ENCODE measurements around the gene PIEZO2. TPM values are rescaled to one million over a fixed set of nuclear protein-coding genes. Genes with fewer than 3 reads are reported as not detected.

The PIEZO2 gene
- total RNA-seq, 1 experiment from 2014 or later, result 5.5 TPM

GRCh38 chr18:10851824-10852319, 297.5 kb downstream of the PIEZO2 start:
- CTCF ChIA-PET, result interaction anchor here (1.0 to 1.3 kb wide), 3 partner anchors 188 to 302 kb away, joined by 4 to 9 read pairs (median 4); no protein-coding TSS in a partner anchor

DNA sequence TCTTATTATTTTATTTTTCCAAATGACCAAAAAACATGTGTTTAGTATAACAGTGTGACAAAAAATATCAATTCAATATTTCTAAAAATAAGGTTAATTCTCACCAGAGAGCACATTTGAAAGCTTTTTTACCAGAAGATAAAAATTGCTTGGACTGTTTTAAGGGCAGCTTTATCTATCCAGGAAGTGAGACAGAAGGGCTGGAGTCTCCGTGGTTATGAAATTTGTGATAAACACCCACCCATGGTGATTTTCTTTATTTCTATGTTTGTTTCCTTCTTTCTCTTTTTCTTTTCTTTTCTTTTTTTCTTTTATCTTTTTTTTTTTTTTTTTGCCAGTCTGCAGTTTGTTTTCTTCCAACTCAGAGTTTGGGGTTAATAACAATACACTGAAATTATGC, 298.5 kb downstream of the PIEZO2 start:
- intact Hi-C loops (cut with micrococcal nuclease; ENCODE audit: unreplicated experiment), result loop anchor here (2.0 to 10.0 kb wide), 3 partner anchors 190 to 879 kb away; no protein-coding TSS in a partner anchor
- no TSS peak for BruUV-seq (replicated peaks)
- Histone ChIP-seq H3K27ac (ENCODE audit: low read depth, low read length, poor library complexity, severe bottlenecking) (no peak overlapping the region), H3K27me3 (replicated peaks; ENCODE audit: insufficient read depth, low read depth, low read length, poor library complexity) (peaks cover 17% of the 10 kb centered on the region), H3K4me3 (ENCODE audit: low read depth, low read length, poor library complexity, severe bottlenecking) (no peak overlapping the region), H3K4me1 (ENCODE audit: insufficient read depth, low read length, poor library complexity, severe bottlenecking) (no peaks in the 10 kb centered on the region), H3K9me3 (ENCODE audit: low read depth, low read length, poor library complexity, severe bottlenecking) (no peaks in the 10 kb centered on the region), H3K36me3 (ENCODE audit: insufficient read depth, low read length, poor library complexity, severe bottlenecking) (no peaks in the 10 kb centered on the region)
- CTCF ChIA-PET, result interaction anchor here (0.6 to 1.0 kb wide), 2 partner anchors 15 to 189 kb away, joined by 4 to 5 read pairs; no protein-coding TSS in a partner anchor
- no peak for TF ChIP-seq CTCF (conservative IDR thresholded peaks at IDR 0.05; ENCODE audit: low read depth, low read length)
- TF ChIP-seq EZH2 (IDR thresholded peaks at IDR 0.05; ENCODE audit: borderline replicate concordance, low read depth, low read length, poor library complexity, severe bottlenecking), result no peak
- no peak for DNase-seq (ENCODE audit: low spot score)
- POLR2A ChIA-PET (ENCODE audit: low non-redundant PET), result no interaction called here

More at GRCh38 chr18:10851824-10852319, 297.5 kb downstream of the PIEZO2 start:
- no peaks in the 10 kb centered on the region for H3K36me3 ChIP-seq (ENCODE audit: insufficient read depth, low read length, poor library complexity, severe bottlenecking)
- TF ChIP-seq CTCF (conservative IDR thresholded peaks at IDR 0.05; ENCODE audit: low read depth, low read length) (peak; percentile 81), EZH2 (IDR thresholded peaks at IDR 0.05; ENCODE audit: borderline replicate concordance, low read depth, low read length, poor library complexity, severe bottlenecking) (no peak)
- intact Hi-C loops (cut with micrococcal nuclease; ENCODE audit: unreplicated experiment), result loop anchor here (1.0 to 10.0 kb wide), 4 partner anchors 189 to 880 kb away; no protein-coding TSS in a partner anchor
- no peaks in the 10 kb centered on the region for H3K4me1 ChIP-seq (ENCODE audit: insufficient read depth, low read length, poor library complexity, severe bottlenecking)
- no TSS peak for BruUV-seq (replicated peaks)
- peak; percentile 77 for DNase-seq (ENCODE audit: low spot score)
- no peak overlapping the region for H3K4me3 ChIP-seq (ENCODE audit: low read depth, low read length, poor library complexity, severe bottlenecking)
- H3K27ac ChIP-seq (ENCODE audit: low read depth, low read length, poor library complexity, severe bottlenecking), result no peak overlapping the region
- POLR2A ChIA-PET (ENCODE audit: low non-redundant PET), result no interaction called here
- H3K27me3 ChIP-seq (replicated peaks; ENCODE audit: insufficient read depth, low read depth, low read length, poor library complexity), result peaks cover 27% of the 10 kb centered on the region
- H3K9me3 ChIP-seq (ENCODE audit: low read depth, low read length, poor library complexity, severe bottlenecking), result no peaks in the 10 kb centered on the region

DNA sequence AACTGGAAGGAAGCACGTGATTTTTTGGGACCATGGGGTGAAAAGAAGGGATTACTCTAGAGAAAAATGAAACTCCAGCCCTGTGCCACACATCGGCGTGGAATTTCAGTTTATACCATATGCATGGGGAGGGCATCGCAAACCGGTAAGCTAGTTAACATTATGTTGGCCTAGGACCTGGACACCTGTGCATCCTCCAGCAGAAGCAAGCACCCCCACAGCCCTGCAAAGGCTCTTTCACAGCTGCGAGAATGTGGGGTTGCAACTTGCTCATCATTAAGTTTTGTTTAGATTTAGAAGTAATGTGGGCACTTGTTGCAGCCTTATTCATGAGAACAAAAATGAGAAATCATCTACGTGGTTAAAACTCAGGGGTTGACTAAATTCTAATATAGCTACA, 299.2 kb downstream of the PIEZO2 start:
- no peaks in the 10 kb centered on the region for H3K36me3 ChIP-seq (ENCODE audit: insufficient read depth, low read length, poor library complexity, severe bottlenecking)
- no TSS peak for BruUV-seq (replicated peaks)
- intact Hi-C loops (cut with micrococcal nuclease; ENCODE audit: unreplicated experiment), result loop anchor here (2.0 to 10.0 kb wide), 3 partner anchors 191 to 878 kb away; no protein-coding TSS in a partner anchor
- TF ChIP-seq CTCF (conservative IDR thresholded peaks at IDR 0.05; ENCODE audit: low read depth, low read length), result no peak
- no peak for TF ChIP-seq EZH2 (IDR thresholded peaks at IDR 0.05; ENCODE audit: borderline replicate concordance, low read depth, low read length, poor library complexity, severe bottlenecking)
- no peaks in the 10 kb centered on the region for H3K9me3 ChIP-seq (ENCODE audit: low read depth, low read length, poor library complexity, severe bottlenecking)
- POLR2A ChIA-PET (ENCODE audit: low non-redundant PET), result no interaction called here
- CTCF ChIA-PET, result interaction anchor here (0.6 kb wide), 1 partner anchor 15 kb away, joined by 5 read pairs; no protein-coding TSS in a partner anchor
- no peak for DNase-seq (ENCODE audit: low spot score)
- no peak overlapping the region for H3K4me3 ChIP-seq (ENCODE audit: low read depth, low read length, poor library complexity, severe bottlenecking)
- peaks cover 12% of the 10 kb centered on the region for H3K27me3 ChIP-seq (replicated peaks; ENCODE audit: insufficient read depth, low read depth, low read length, poor library complexity)
- no peaks in the 10 kb centered on the region for H3K4me1 ChIP-seq (ENCODE audit: insufficient read depth, low read length, poor library complexity, severe bottlenecking)
- no peak overlapping the region for H3K27ac ChIP-seq (ENCODE audit: low read depth, low read length, poor library complexity, severe bottlenecking)
